T-cell (primary cell): ENCODE results near the gene KCNJ14. TPM values are rescaled to one million over a fixed set of nuclear protein-coding genes. Genes with fewer than 3 reads are reported as not detected.

ENCODE experiments used
- ATAC-seq, 4 experiments: fragments of 200-7000 bp in 3 of 4; fragments of 150-1000 bp in 1 of 4; cut with Tn5 transposase; replicated peaks in 1 of 4; 1 replicate in 3 of 4; 2 replicates in 1 of 4; pipeline ENCODE4 v1.10.0; 2021; ENCODE audit warnings: moderate library complexity in 3 of 4, mild to moderate bottlenecking in 2 of 4, moderate number of reproducible peaks in 1 of 4
- CTCF ChIA-PET, 2 donors: fragments of 300-600 bp; sonication (Branson Sonifier 250); formaldehyde crosslinking; loops; one replicate each; lab custom pipeline; 2022; ENCODE audit warnings: antibody characterized with exemption in 2 of 2; lab: Charles Lee
- POLR2A ChIA-PET, 2 donors: fragments of 300-600 bp; sonication (Branson Sonifier 250); formaldehyde crosslinking; loops; one replicate each; lab custom pipeline; 2022; ENCODE audit warnings: antibody characterized with exemption in 2 of 2; lab: Charles Lee
- DNase-seq, 35 experiments: peaks; one replicate each; pipeline versions ENCODE4 v3.0.0 to v3.0.0-alpha.2; 2013 to 2023
- H3K27ac ChIP-seq: one replicate; pipeline ENCODE4 v1.5.1; 2013; ENCODE audit warnings: low read length
- H3K27me3 ChIP-seq, 2 experiments: replicated peaks in 1 of 2; 1 replicate in 1 of 2; 2 replicates in 1 of 2; pipeline versions ENCODE4 v1.6.1 to v1.7.0; 2013; ENCODE audit warnings: low read length in 1 of 2, mixed read lengths in 1 of 2; ENCODE audit not compliant: control insufficient read depth in 2 of 2, insufficient read depth in 2 of 2; ENCODE audit errors: extremely low read depth in 1 of 2
- H3K36me3 ChIP-seq, 2 donors: 1 replicate in 1 of 2; 2 replicates in 1 of 2; pipeline versions ENCODE4 v1.6.1 to v1.7.0; 2013; ENCODE audit warnings: low read length in 1 of 2; ENCODE audit not compliant: control insufficient read depth in 2 of 2, insufficient read depth in 1 of 2; ENCODE audit errors: extremely low read depth in 1 of 2
- H3K4me1 ChIP-seq, 2 experiments: 1 replicate in 1 of 2; 2 replicates in 1 of 2; pipeline versions ENCODE4 v1.6.1 to v1.7.0; 2013; ENCODE audit warnings: low read length in 2 of 2, mixed read lengths in 1 of 2; ENCODE audit not compliant: insufficient read depth in 2 of 2, control insufficient read depth in 1 of 2; ENCODE audit errors: extremely low read depth in 1 of 2
- H3K4me3 ChIP-seq, 2 donors: 1 replicate in 1 of 2; 2 replicates in 1 of 2; pipeline versions ENCODE4 v1.5.1 to v1.7.0; 2013; ENCODE audit warnings: mild to moderate bottlenecking in 2 of 2, low read length in 1 of 2, moderate library complexity in 1 of 2; ENCODE audit not compliant: control insufficient read depth in 1 of 2; ENCODE audit errors: extremely low read depth in 1 of 2
- H3K9me3 ChIP-seq: 2 replicates; pipeline ENCODE4 v1.7.0; 2013
- H3K27ac Mint-ChIP-seq, 2 donors: one replicate each; pipeline ENCODE4 v1.8.0; 2020 to 2021; ENCODE audit warnings: mild to moderate bottlenecking in 2 of 2, mixed read lengths in 2 of 2
- H3K27me3 Mint-ChIP-seq, 2 donors: one replicate each; pipeline ENCODE4 v1.8.0; 2021 to 2022; ENCODE audit warnings: mixed read lengths in 2 of 2
- H3K36me3 Mint-ChIP-seq: one replicate; pipeline ENCODE4 v1.8.0; 2021; ENCODE audit warnings: mixed read lengths
- H3K4me1 Mint-ChIP-seq, 3 donors: one replicate each; pipeline ENCODE4 v1.8.0; 2020 to 2022; ENCODE audit warnings: mixed read lengths in 3 of 3, mild to moderate bottlenecking in 1 of 3
- H3K4me3 Mint-ChIP-seq, 3 donors: one replicate each; pipeline ENCODE4 v1.8.0; 2020 to 2022; ENCODE audit warnings: mild to moderate bottlenecking in 3 of 3, mixed read lengths in 3 of 3, moderate library complexity in 3 of 3
- H3K9me3 Mint-ChIP-seq, 3 donors: one replicate each; pipeline ENCODE4 v1.8.0; 2020 to 2022; ENCODE audit warnings: mixed read lengths in 3 of 3
- WGBS: methylation state at CpG from one replicate; pipeline ENCODE4 v1.1.5; 2013; ENCODE audit warnings: missing lambda C conversion rate; ENCODE audit not compliant: insufficient coverage; 5-methylcytosine and 5-hydroxymethylcytosine counted together
- total RNA-seq, 35 experiments: library from RNA in 6 of 35; stranded (reverse) in 6 of 35; fragments of 120-200 nt in 1 of 35; gene quantifications; one replicate each; pipeline versions ENCODE4 v1.2.1 to v1.2.4 and lab custom pipeline; 2013 to 2026

Gene KCNJ14
- total RNA-seq, 5 donors from 2014 or later (not counting 1 experiment from before 2014, with no cell fraction given) = 2.6 to 3.5 (median 3.2) TPM

- DNase-seq = no peak
- H3K9me3 Mint-ChIP-seq = no peaks in the 10 kb centered on the region
- 88% methylated on average over 2 of the region's 5 CpGs for WGBS
- no peaks in the 10 kb centered on the region for H3K36me3 Mint-ChIP-seq
- no peak overlapping the region for H3K27ac Mint-ChIP-seq
- H3K27me3 Mint-ChIP-seq = peaks cover 19 to 27% of the 10 kb centered on the region in 2 donors
- ATAC-seq = no peak
- CTCF ChIA-PET = no interaction called here
- no peaks in the 10 kb centered on the region for H3K36me3 ChIP-seq
- H3K4me1 Mint-ChIP-seq = peaks cover 0 to 2% (median 0%) of the 10 kb centered on the region in 3 donors
- H3K4me3 Mint-ChIP-seq = no peak overlapping the region
- H3K4me3 ChIP-seq = no peak overlapping the region
- H3K27ac ChIP-seq = no peak overlapping the region
- no peaks in the 10 kb centered on the region for H3K4me1 ChIP-seq
- H3K9me3 ChIP-seq = no peaks in the 10 kb centered on the region
- H3K27me3 ChIP-seq = peaks cover 2 to 42% of the 10 kb centered on the region in 2 experiments
- POLR2A ChIA-PET = no interaction called here
Measured at GRCh38 chr19:48436586-48436985, 18.8 kb upstream of the KCNJ14 start.

GRCh38 chr19:48441360-48442050 lies 13.9 kb upstream of the KCNJ14 start:
- CTCF ChIA-PET = interaction anchor here in 1 of 2 donors (0.6 kb wide), 2 partner anchors 20 to 206 kb away, joined by 4 to 6 read pairs; no protein-coding TSS in a partner anchor
- 96% methylated on average over 13 of the region's 20 CpGs for WGBS
- POLR2A ChIA-PET = no interaction called here
- no peak for DNase-seq
- Histone ChIP-seq H3K27ac (no peak overlapping the region), H3K36me3 (no peaks in the 10 kb centered on the region), H3K4me3 (no peak overlapping the region), H3K27me3 (peaks cover 2 to 47% of the 10 kb centered on the region in 2 experiments), H3K4me1 (peaks cover 11 to 25% of the 10 kb centered on the region in 2 experiments), H3K9me3 (no peaks in the 10 kb centered on the region)
- H3K9me3 Mint-ChIP-seq = no peaks in the 10 kb centered on the region
- peaks cover 24 to 32% (median 24%) of the 10 kb centered on the region in 3 donors for H3K4me1 Mint-ChIP-seq
- peak overlapping the region; percentile 34 to 70 (median 58) for H3K4me3 Mint-ChIP-seq
- H3K27me3 Mint-ChIP-seq = peaks cover 25 to 33% of the 10 kb centered on the region in 2 donors
- peak overlapping the region in 1 of 2 donors; percentile 28 for H3K27ac Mint-ChIP-seq
- H3K36me3 Mint-ChIP-seq = no peaks in the 10 kb centered on the region
- no peak for ATAC-seq

- CTCF ChIA-PET = interaction anchor here in 1 of 2 donors (1.0 kb wide), 1 partner anchor 108 kb away, joined by 3 read pairs; no protein-coding TSS in a partner anchor
- Histone ChIP-seq H3K27me3 (peaks cover 2 to 39% of the 10 kb centered on the region in 2 experiments), H3K36me3 (peaks cover 0 to 5% of the 10 kb centered on the region in 2 donors), H3K4me3 (no peak overlapping the region), H3K27ac (no peak overlapping the region), H3K4me1 (peaks cover 13 to 28% of the 10 kb centered on the region in 2 experiments), H3K9me3 (no peaks in the 10 kb centered on the region)
- no peak for DNase-seq
- Mint-ChIP-seq H3K27ac (no peak overlapping the region), H3K4me1 (peaks cover 25 to 34% (median 29%) of the 10 kb centered on the region in 3 donors), H3K9me3 (no peaks in the 10 kb centered on the region), H3K36me3 (peaks cover 2% of the 10 kb centered on the region), H3K27me3 (peaks cover 21 to 27% of the 10 kb centered on the region in 2 donors), H3K4me3 (peak overlapping the region; percentile 34 to 70 (median 58))
- ATAC-seq = no peak
- WGBS = 37% methylated on average over 89 of the region's 94 CpGs
- POLR2A ChIA-PET = no interaction called here
Measured at GRCh38 chr19:48442116-48443035, 13.0 kb upstream of the KCNJ14 start.

- 1% methylated on average over 59 of the region's 60 CpGs for WGBS
- Histone ChIP-seq H3K4me3 (no peak overlapping the region), H3K27me3 (peaks cover 0 to 39% of the 10 kb centered on the region in 2 experiments), H3K27ac (no peak overlapping the region), H3K9me3 (no peaks in the 10 kb centered on the region), H3K4me1 (peaks cover 13 to 28% of the 10 kb centered on the region in 2 experiments), H3K36me3 (peaks cover 2 to 13% of the 10 kb centered on the region in 2 donors)
- ChIA-PET POLR2A (no interaction called here), CTCF (interaction anchor here (0.6 to 1.0 kb wide), 2 partner anchors 47 to 109 kb away, joined by 3 read pairs; no protein-coding TSS in a partner anchor)
- peaks cover 8% of the 10 kb centered on the region for H3K36me3 Mint-ChIP-seq
- H3K27me3 Mint-ChIP-seq = peaks cover 17 to 22% of the 10 kb centered on the region in 2 donors
- H3K9me3 Mint-ChIP-seq = no peaks in the 10 kb centered on the region
- peaks cover 28 to 40% (median 35%) of the 10 kb centered on the region in 3 donors for H3K4me1 Mint-ChIP-seq
- ATAC-seq = no peak
- no peak overlapping the region for H3K27ac Mint-ChIP-seq
- H3K4me3 Mint-ChIP-seq = no peak overlapping the region
- DNase-seq = peak in 4 of 35 experiments; percentile 6 to 35 (median 16)
Measured at GRCh38 chr19:48443256-48443655, 12.1 kb upstream of the KCNJ14 start.

GRCh38 chr19:48443731-48444128 lies 11.6 kb upstream of the KCNJ14 start:
- 6% methylated on average over 41 of the region's 45 CpGs for WGBS

More at GRCh38 chr19:48443731-48444128, 11.6 kb upstream of the KCNJ14 start:
- ATAC-seq (no peak), DNase-seq (peak in 1 of 35 experiments; percentile 27)
- POLR2A ChIA-PET = no interaction called here
- Mint-ChIP-seq H3K27me3 (peaks cover 17 to 22% of the 10 kb centered on the region in 2 donors), H3K9me3 (no peaks in the 10 kb centered on the region), H3K4me3 (peak overlapping the region in 2 of 3 donors; percentile 17 to 90), H3K36me3 (peaks cover 13% of the 10 kb centered on the region), H3K4me1 (peaks cover 33 to 44% (median 40%) of the 10 kb centered on the region in 3 donors), H3K27ac (no peak overlapping the region)
- Histone ChIP-seq H3K27ac (no peak overlapping the region), H3K27me3 (peaks cover 0 to 37% of the 10 kb centered on the region in 2 experiments), H3K4me3 (peak overlapping the region; percentile 25 to 75), H3K4me1 (peaks cover 13 to 28% of the 10 kb centered on the region in 2 experiments), H3K36me3 (peaks cover 4 to 17% of the 10 kb centered on the region in 2 donors), H3K9me3 (no peaks in the 10 kb centered on the region)
- CTCF ChIA-PET = interaction anchor here (0.6 to 1.0 kb wide), 2 partner anchors 46 to 110 kb away, joined by 3 read pairs; no protein-coding TSS in a partner anchor
